HepG2 (cell line): ENCODE data around the gene QRICH2. TPM values are rescaled to one million over a fixed set of nuclear protein-coding genes. Genes with fewer than 3 reads are reported as not detected.

Experiments
- AGO1 ChIP-seq: fragments of 200-400 bp; formaldehyde crosslinking; IDR thresholded peaks from 2 replicates; pipeline ENCODE4 v1.6.1; 2017; ENCODE audit warnings: mild to moderate bottlenecking, low read depth, low read length, moderate library complexity; ENCODE audit not compliant: poor library complexity, severe bottlenecking
- ARNTL ChIP-seq: sonication (generic); formaldehyde crosslinking; IDR thresholded peaks from 2 replicates; pipeline ENCODE4 v1.4.0; 2020; ENCODE audit warnings: mild to moderate bottlenecking, missing genetic modification reagents
- HOXA9 ChIP-seq: sonication (generic); formaldehyde crosslinking; IDR thresholded peaks from 2 replicates; pipeline ENCODE4 v1.8.1; 2022; ENCODE audit warnings: missing genetic modification reagents, mild to moderate bottlenecking, moderate library complexity, borderline replicate concordance
- RARA ChIP-seq: IDR thresholded peaks from 2 replicates; pipeline ENCODE4 v1.6.1; 2016; ENCODE audit warnings: missing genetic modification reagents, missing compliant biosample characterization
- ZNF251 ChIP-seq: sonication (generic); formaldehyde crosslinking; IDR thresholded peaks from 2 replicates; pipeline ENCODE4 v1.9.0; 2021; ENCODE audit warnings: mild to moderate bottlenecking, missing genetic modification reagents
- ZNF530 ChIP-seq: sonication (generic); formaldehyde crosslinking; IDR thresholded peaks from 2 replicates; pipeline ENCODE4 v1.5.0; 2020; ENCODE audit warnings: low read depth, mild to moderate bottlenecking, missing genetic modification reagents
- ZNF564 ChIP-seq: sonication (generic); formaldehyde crosslinking; IDR thresholded peaks from 2 replicates; pipeline ENCODE4 v1.8.1; 2023; ENCODE audit warnings: mild to moderate bottlenecking, missing genetic modification reagents
- ZNF652 ChIP-seq: IDR thresholded peaks from 2 replicates; pipeline ENCODE4 v1.6.1; 2016; ENCODE audit warnings: low read depth, borderline replicate concordance
- ZNF781 ChIP-seq: sonication (generic); formaldehyde crosslinking; IDR thresholded peaks from 2 replicates; pipeline ENCODE4 v1.5.1; 2020; ENCODE audit warnings: borderline replicate concordance, mild to moderate bottlenecking, missing genetic modification reagents; ENCODE audit errors: not compliant biosample characterization
- ZSCAN22 ChIP-seq: sonication (generic); formaldehyde crosslinking; IDR thresholded peaks from 2 replicates; pipeline ENCODE4 v1.4.0; 2020; ENCODE audit warnings: mild to moderate bottlenecking, missing genetic modification reagents
- polyA plus RNA-seq, 8 experiments: library from polyadenylated mRNA; depleted of rRNA in 3 of 8; stranded (reverse) in 7 of 8; unstranded in 1 of 8; fragments of >200 nt; fragmentation: Illumina TruSeq in 4 of 8; extraction: Trizol in 4 of 8; gene quantifications; 2 replicates each; pipeline versions ENCODE4 v1.2.1 to v1.2.3, GENCODE V29; 2011 to 2016; ENCODE audit warnings: low read depth in 4 of 8, missing spikeins in 1 of 8, mixed read lengths in 1 of 8; ENCODE audit not compliant: insufficient read depth in 1 of 8
- total RNA-seq, 5 experiments: library from RNA; depleted of rRNA; stranded (reverse); fragments of >200 nt; fragmentation: Illumina TruSeq; extraction: Trizol; gene quantifications; 2 replicates each; pipeline ENCODE4 v1.2.3, GENCODE V29; 2016; ENCODE audit warnings: low read depth in 1 of 5
- TF ChIP-seq, protein P1 (sequence below): sonication (generic); formaldehyde crosslinking; IDR thresholded peaks from 2 replicates; pipeline ENCODE4 v1.8.0; 2022; ENCODE audit warnings: missing genetic modification reagents, mild to moderate bottlenecking, moderate library complexity, borderline replicate concordance
- TF ChIP-seq, protein P2 (sequence below): sonication (generic); formaldehyde crosslinking; IDR thresholded peaks from 2 replicates; pipeline ENCODE4 v1.5.1; 2020; ENCODE audit warnings: mild to moderate bottlenecking, missing genetic modification reagents, moderate library complexity
- TF ChIP-seq, protein P3 (sequence below): IDR thresholded peaks from 2 replicates; pipeline ENCODE4 v1.6.1; 2016; ENCODE audit warnings: low read depth
- TF ChIP-seq, protein P4 (sequence below): sonication (generic); formaldehyde crosslinking; IDR thresholded peaks from 2 replicates; pipeline ENCODE4 v1.4.0; 2020; ENCODE audit warnings: missing genetic modification reagents
- TF ChIP-seq, protein P5 (sequence below): sonication (generic); formaldehyde crosslinking; IDR thresholded peaks from 2 replicates; pipeline ENCODE4 v1.4.0; 2020; ENCODE audit warnings: mild to moderate bottlenecking, missing genetic modification reagents, borderline replicate concordance

QRICH2 gene
- total and polyA plus RNA-seq, 2 of the 13 experiments (the other 11 are each of a cell fraction or from before 2014, with no cell fraction given), result 3.7 to 5.7 TPM

DNA sequence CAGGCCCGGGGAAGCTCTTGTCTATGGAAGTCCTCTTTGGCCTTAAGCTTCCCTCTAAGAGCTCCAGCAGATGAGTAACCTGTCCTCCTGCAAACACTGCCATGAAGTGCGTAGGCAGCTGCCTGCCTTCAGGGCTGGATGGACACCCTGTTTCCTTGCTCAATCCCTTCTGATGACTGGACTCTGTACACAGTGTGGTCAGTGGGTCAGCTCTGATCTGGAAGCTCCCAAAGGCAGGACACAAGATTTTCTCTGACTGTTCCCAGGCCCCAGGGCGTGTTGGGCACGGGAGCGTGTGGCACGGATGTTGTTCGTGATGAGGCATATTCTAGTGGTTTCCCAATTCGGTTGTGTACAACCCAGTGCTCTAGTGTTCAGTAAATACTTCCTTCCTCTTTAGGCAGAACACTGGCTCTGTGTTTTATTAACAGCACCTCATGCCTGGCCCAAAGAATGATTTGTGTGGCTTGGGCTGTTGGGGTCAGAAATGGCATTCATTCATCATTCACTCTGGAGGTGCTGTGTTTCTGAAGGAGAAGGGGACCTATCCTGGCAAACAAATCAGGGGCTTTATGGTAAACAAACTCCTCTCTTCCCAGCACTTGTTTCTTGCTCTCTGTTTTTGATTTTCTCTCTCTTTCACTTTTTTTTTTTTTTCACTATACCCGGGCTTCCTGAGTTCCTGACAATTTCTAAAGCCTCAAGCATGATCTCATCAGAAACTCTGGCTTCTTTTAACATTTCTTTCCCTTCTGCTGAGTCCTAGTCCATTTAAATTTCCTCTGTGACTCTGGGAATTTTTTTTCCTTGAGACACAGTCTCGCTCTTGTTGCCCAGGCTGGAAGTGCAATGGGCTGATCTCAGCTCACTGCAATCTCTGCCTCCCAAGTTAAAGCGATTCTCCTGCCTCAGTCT, 55.8 kb downstream of the QRICH2 start (continued):
- TF ChIP-seq, protein P1, sequence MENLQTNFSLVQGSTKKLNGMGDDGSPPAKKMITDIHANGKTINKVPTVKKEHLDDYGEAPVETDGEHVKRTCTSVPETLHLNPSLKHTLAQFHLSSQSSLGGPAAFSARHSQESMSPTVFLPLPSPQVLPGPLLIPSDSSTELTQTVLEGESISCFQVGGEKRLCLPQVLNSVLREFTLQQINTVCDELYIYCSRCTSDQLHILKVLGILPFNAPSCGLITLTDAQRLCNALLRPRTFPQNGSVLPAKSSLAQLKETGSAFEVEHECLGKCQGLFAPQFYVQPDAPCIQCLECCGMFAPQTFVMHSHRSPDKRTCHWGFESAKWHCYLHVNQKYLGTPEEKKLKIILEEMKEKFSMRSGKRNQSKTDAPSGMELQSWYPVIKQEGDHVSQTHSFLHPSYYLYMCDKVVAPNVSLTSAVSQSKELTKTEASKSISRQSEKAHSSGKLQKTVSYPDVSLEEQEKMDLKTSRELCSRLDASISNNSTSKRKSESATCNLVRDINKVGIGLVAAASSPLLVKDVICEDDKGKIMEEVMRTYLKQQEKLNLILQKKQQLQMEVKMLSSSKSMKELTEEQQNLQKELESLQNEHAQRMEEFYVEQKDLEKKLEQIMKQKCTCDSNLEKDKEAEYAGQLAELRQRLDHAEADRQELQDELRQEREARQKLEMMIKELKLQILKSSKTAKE, result peak; percentile 71
- TF ChIP-seq ZSCAN22 (CRISPR knock-in tag), result no peak
- TF ChIP-seq, protein P2, sequence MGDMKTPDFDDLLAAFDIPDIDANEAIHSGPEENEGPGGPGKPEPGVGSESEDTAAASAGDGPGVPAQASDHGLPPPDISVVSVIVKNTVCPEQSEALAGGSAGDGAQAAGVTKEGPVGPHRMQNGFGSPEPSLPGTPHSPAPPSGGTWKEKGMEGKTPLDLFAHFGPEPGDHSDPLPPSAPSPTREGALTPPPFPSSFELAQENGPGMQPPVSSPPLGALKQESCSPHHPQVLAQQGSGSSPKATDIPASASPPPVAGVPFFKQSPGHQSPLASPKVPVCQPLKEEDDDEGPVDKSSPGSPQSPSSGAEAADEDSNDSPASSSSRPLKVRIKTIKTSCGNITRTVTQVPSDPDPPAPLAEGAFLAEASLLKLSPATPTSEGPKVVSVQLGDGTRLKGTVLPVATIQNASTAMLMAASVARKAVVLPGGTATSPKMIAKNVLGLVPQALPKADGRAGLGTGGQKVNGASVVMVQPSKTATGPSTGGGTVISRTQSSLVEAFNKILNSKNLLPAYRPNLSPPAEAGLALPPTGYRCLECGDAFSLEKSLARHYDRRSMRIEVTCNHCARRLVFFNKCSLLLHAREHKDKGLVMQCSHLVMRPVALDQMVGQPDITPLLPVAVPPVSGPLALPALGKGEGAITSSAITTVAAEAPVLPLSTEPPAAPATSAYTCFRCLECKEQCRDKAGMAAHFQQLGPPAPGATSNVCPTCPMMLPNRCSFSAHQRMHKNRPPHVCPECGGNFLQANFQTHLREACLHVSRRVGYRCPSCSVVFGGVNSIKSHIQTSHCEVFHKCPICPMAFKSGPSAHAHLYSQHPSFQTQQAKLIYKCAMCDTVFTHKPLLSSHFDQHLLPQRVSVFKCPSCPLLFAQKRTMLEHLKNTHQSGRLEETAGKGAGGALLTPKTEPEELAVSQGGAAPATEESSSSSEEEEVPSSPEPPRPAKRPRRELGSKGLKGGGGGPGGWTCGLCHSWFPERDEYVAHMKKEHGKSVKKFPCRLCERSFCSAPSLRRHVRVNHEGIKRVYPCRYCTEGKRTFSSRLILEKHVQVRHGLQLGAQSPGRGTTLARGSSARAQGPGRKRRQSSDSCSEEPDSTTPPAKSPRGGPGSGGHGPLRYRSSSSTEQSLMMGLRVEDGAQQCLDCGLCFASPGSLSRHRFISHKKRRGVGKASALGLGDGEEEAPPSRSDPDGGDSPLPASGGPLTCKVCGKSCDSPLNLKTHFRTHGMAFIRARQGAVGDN (CRISPR knock-in tag), result peak; percentile 72
- no peak for TF ChIP-seq ZNF530 (CRISPR knock-in tag)
- TF ChIP-seq RARA (CRISPR knock-in tag), result peak; percentile 88
- TF ChIP-seq, protein P3, sequence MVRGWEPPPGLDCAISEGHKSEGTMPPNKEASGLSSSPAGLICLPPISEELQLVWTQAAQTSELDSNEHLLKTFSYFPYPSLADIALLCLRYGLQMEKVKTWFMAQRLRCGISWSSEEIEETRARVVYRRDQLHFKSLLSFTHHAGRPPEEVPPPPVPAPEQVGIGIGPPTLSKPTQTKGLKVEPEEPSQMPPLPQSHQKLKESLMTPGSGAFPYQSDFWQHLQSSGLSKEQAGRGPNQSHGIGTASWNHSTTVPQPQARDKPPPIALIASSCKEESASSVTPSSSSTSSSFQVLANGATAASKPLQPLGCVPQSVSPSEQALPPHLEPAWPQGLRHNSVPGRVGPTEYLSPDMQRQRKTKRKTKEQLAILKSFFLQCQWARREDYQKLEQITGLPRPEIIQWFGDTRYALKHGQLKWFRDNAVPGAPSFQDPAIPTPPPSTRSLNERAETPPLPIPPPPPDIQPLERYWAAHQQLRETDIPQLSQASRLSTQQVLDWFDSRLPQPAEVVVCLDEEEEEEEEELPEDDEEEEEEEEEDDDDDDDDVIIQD, result peak; percentile 69; the same call in 1 of the 2 replicates
- no peak; the same call in 1 of the 2 replicates for TF ChIP-seq ZNF652 (CRISPR knock-in tag)
- TF ChIP-seq ZNF564 (CRISPR knock-in tag), result no peak
- TF ChIP-seq ZNF781, result no peak
- no peak for TF ChIP-seq AGO1
- TF ChIP-seq, protein P4, sequence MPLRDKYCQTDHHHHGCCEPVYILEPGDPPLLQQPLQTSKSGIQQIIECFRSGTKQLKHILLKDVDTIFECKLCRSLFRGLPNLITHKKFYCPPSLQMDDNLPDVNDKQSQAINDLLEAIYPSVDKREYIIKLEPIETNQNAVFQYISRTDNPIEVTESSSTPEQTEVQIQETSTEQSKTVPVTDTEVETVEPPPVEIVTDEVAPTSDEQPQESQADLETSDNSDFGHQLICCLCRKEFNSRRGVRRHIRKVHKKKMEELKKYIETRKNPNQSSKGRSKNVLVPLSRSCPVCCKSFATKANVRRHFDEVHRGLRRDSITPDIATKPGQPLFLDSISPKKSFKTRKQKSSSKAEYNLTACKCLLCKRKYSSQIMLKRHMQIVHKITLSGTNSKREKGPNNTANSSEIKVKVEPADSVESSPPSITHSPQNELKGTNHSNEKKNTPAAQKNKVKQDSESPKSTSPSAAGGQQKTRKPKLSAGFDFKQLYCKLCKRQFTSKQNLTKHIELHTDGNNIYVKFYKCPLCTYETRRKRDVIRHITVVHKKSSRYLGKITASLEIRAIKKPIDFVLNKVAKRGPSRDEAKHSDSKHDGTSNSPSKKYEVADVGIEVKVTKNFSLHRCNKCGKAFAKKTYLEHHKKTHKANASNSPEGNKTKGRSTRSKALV (CRISPR knock-in tag), result peak; percentile 50; the same call in 1 of the 2 replicates
- TF ChIP-seq, protein P5, sequence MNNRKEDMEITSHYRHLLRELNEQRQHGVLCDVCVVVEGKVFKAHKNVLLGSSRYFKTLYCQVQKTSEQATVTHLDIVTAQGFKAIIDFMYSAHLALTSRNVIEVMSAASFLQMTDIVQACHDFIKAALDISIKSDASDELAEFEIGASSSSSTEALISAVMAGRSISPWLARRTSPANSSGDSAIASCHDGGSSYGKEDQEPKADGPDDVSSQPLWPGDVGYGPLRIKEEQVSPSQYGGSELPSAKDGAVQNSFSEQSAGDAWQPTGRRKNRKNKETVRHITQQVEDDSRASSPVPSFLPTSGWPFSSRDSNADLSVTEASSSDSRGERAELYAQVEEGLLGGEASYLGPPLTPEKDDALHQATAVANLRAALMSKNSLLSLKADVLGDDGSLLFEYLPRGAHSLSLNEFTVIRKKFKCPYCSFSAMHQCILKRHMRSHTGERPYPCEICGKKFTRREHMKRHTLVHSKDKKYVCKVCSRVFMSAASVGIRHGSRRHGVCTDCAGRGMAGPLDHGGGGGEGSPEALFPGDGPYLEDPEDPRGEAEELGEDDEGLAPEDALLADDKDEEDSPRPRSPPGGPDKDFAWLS, result no peak
- TF ChIP-seq HOXA9 (CRISPR knock-in tag), result no peak
- TF ChIP-seq ZNF251 (CRISPR knock-in tag), result no peak
- TF ChIP-seq ARNTL (CRISPR knock-in tag), result peak; percentile 43; the same call in 1 of the 2 replicates
